ENCODE measurements around the gene MAEL.

The MAEL gene

DNA sequence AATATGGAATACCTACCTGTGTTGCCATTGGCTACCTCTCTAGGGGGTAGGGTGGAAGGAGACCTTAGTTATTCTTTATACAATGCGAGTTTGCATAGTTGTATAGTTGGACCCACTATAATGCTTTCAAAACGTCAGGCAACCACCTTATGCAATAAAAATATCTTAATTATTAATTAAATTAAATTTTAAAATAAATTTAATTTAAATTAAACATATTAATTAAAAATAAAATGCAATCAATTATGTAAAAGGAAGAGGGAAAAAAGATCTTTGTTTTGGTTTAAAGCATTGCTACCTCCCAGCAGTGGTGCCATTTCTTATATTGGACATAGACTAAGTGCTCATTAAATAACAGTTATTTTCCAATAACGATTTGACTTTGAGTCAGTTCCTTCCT, 78.8 kb downstream of the MAEL start:
- POLR2A ChIA-PET = no interaction called here
- Histone ChIP-seq H3K27ac (ENCODE audit: extremely low read depth, low read depth, low read length) (no peak overlapping the region), H3K4me1 (ENCODE audit: control insufficient read depth, insufficient read depth, low read length) (no peaks in the 10 kb centered on the region), H3K36me3 (ENCODE audit: control insufficient read depth in 2 of 2, insufficient read depth in 1 of 2, low read length in 2 of 2) (no peaks in the 10 kb centered on the region), H3K9me3 (ENCODE audit: control insufficient read depth, insufficient read depth, low read depth, low read length) (no peaks in the 10 kb centered on the region), H3K4me3 (ENCODE audit: low read depth, low read length) (no peak overlapping the region)
- CTCF ChIA-PET = interaction anchor here (0.7 kb wide), 1 partner anchor 9 kb away, joined by 3 read pairs; no protein-coding TSS in a partner anchor
- TF ChIP-seq ZNF621 (tag by site-specific recombination; IDR thresholded peaks at IDR 0.05) (no peak), ZNF670 (tag by site-specific recombination; IDR thresholded peaks at IDR 0.05; ENCODE audit: low read depth) (no peak), ZXDB (tag by site-specific recombination; IDR thresholded peaks at IDR 0.05) (no peak), ZNF658 (tag by site-specific recombination; IDR thresholded peaks at IDR 0.05) (no peak), ZNF175 (tag by site-specific recombination; IDR thresholded peaks at IDR 0.05) (no peak), ZBTB21 (tag by site-specific recombination; IDR thresholded peaks at IDR 0.05) (no peak), ZNF2 (tag by site-specific recombination; IDR thresholded peaks at IDR 0.05) (no peak), ZNF555 (tag by site-specific recombination; conservative IDR thresholded peaks at IDR 0.05) (no peak), ZFHX2 (tag by site-specific recombination; conservative IDR thresholded peaks at IDR 0.05) (no peak), ZNF274 (IDR thresholded peaks at IDR 0.05; ENCODE audit: low read length) (no peak), ZNF274 (tag by site-specific recombination; IDR thresholded peaks at IDR 0.05; ENCODE audit: borderline replicate concordance) (no peak), ZNF404 (tag by site-specific recombination; IDR thresholded peaks at IDR 0.05) (no peak), ZNF837 (tag by site-specific recombination; IDR thresholded peaks at IDR 0.05) (no peak), ZNF26 (tag by site-specific recombination; IDR thresholded peaks at IDR 0.05) (no peak)
- TF ChIP-seq, protein P1, sequence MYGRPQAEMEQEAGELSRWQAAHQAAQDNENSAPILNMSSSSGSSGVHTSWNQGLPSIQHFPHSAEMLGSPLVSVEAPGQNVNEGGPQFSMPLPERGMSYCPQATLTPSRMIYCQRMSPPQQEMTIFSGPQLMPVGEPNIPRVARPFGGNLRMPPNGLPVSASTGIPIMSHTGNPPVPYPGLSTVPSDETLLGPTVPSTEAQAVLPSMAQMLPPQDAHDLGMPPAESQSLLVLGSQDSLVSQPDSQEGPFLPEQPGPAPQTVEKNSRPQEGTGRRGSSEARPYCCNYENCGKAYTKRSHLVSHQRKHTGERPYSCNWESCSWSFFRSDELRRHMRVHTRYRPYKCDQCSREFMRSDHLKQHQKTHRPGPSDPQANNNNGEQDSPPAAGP (tag by site-specific recombination; IDR thresholded peaks at IDR 0.05) = no peak
- TF ChIP-seq, protein P2, sequence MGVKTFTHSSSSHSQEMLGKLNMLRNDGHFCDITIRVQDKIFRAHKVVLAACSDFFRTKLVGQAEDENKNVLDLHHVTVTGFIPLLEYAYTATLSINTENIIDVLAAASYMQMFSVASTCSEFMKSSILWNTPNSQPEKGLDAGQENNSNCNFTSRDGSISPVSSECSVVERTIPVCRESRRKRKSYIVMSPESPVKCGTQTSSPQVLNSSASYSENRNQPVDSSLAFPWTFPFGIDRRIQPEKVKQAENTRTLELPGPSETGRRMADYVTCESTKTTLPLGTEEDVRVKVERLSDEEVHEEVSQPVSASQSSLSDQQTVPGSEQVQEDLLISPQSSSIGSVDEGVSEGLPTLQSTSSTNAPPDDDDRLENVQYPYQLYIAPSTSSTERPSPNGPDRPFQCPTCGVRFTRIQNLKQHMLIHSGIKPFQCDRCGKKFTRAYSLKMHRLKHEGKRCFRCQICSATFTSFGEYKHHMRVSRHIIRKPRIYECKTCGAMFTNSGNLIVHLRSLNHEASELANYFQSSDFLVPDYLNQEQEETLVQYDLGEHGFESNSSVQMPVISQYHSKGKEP (tag by site-specific recombination; IDR thresholded peaks at IDR 0.05) = no peak

DNA sequence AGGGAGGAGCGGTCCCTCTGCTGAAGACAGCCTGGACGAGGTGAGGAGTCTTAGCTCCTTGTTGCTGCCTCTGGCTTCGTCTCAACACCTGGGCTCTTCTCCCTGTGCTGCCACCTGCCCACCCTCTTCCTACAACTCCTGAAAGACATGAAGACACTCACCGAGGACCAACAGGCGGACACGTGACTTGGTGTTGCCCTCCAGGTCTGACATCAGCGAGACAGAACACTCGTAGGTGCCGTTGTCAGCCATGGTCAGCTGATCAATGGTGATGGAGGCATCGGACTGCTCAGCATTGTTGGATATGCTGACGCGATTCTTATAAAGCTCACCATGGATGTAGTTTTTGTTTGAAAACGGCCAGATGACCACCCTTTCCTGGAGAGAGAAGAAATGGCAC, 79.7 kb downstream of the MAEL start:
- H3K9me3 ChIP-seq (ENCODE audit: control insufficient read depth, insufficient read depth, low read depth, low read length) = no peaks in the 10 kb centered on the region
- H3K36me3 ChIP-seq (ENCODE audit: control insufficient read depth in 2 of 2, insufficient read depth in 1 of 2, low read length in 2 of 2) = no peaks in the 10 kb centered on the region
- no peak overlapping the region for H3K27ac ChIP-seq (ENCODE audit: extremely low read depth, low read depth, low read length)
- ChIA-PET POLR2A (interaction anchor here (0.5 kb wide), 1 partner anchor 1149 kb away, joined by 4 read pairs; no protein-coding TSS in a partner anchor), CTCF (interaction anchor here (0.6 to 1.1 kb wide), 6 partner anchors 8 to 152 kb away, joined by 3 to 7 read pairs (median 3); partner anchors contain the start of gene POU2F1)
- no peaks in the 10 kb centered on the region for H3K4me1 ChIP-seq (ENCODE audit: control insufficient read depth, insufficient read depth, low read length)
- H3K4me3 ChIP-seq (ENCODE audit: low read depth, low read length) = no peak overlapping the region
- no peak for TF ChIP-seq ZFP41 (tag by site-specific recombination; IDR thresholded peaks at IDR 0.05; ENCODE audit: borderline replicate concordance)
- no peak for TF ChIP-seq ZIC2 (tag by site-specific recombination; IDR thresholded peaks at IDR 0.05)
- no peak for TF ChIP-seq ZSCAN23 (tag by site-specific recombination; IDR thresholded peaks at IDR 0.05)
- TF ChIP-seq ZNF660 (tag by site-specific recombination; IDR thresholded peaks at IDR 0.05) = no peak
- TF ChIP-seq ZNF596 (tag by site-specific recombination; IDR thresholded peaks at IDR 0.05) = no peak
- no peak for TF ChIP-seq TCF7L2 (IDR thresholded peaks at IDR 0.05; ENCODE audit: borderline replicate concordance, low read depth, low read length)
- no peak for TF ChIP-seq ZNF404 (tag by site-specific recombination; IDR thresholded peaks at IDR 0.05)
- no peak for TF ChIP-seq TRIM28 (IDR thresholded peaks at IDR 0.05; ENCODE audit: borderline replicate concordance, low read length)
- no peak for TF ChIP-seq ZNF670 (tag by site-specific recombination; IDR thresholded peaks at IDR 0.05; ENCODE audit: low read depth)
- no peak for TF ChIP-seq KLF8 (tag by site-specific recombination; IDR thresholded peaks at IDR 0.05)
- no peak for TF ChIP-seq ZNF280C (tag by site-specific recombination; IDR thresholded peaks at IDR 0.05)
- TF ChIP-seq ZNF837 (tag by site-specific recombination; IDR thresholded peaks at IDR 0.05) = no peak
- TF ChIP-seq HOXA7 (CRISPR knock-in tag; IDR thresholded peaks at IDR 0.05; ENCODE audit: borderline replicate concordance) = no peak
- no peak for TF ChIP-seq ZNF121 (tag by site-specific recombination; IDR thresholded peaks at IDR 0.05)
- TF ChIP-seq, protein P3, sequence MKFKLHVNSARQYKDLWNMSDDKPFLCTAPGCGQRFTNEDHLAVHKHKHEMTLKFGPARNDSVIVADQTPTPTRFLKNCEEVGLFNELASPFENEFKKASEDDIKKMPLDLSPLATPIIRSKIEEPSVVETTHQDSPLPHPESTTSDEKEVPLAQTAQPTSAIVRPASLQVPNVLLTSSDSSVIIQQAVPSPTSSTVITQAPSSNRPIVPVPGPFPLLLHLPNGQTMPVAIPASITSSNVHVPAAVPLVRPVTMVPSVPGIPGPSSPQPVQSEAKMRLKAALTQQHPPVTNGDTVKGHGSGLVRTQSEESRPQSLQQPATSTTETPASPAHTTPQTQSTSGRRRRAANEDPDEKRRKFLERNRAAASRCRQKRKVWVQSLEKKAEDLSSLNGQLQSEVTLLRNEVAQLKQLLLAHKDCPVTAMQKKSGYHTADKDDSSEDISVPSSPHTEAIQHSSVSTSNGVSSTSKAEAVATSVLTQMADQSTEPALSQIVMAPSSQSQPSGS (tag by site-specific recombination; IDR thresholded peaks at IDR 0.05; ENCODE audit: low read depth) = no peak
- TF ChIP-seq ZNF621 (tag by site-specific recombination; IDR thresholded peaks at IDR 0.05) = no peak
- no peak for TF ChIP-seq ZNF211 (tag by site-specific recombination; IDR thresholded peaks at IDR 0.05; ENCODE audit: low read depth)

Measured in HEK293 (cell line).